NCI-H2081 treated with DMSO at 0.1 percent for 48 hours (cell line): ENCODE measurements around the gene RPUSD4.

Experiments used
- DNase-seq: peaks from one replicate; lab custom pipeline; 2025; lab: John Stamatoyannopoulos, UW

Gene RPUSD4

GRCh38 chr11:126181939-126182730 lies 29.3 kb downstream of the RPUSD4 start:
- no peak for DNase-seq

DNA sequence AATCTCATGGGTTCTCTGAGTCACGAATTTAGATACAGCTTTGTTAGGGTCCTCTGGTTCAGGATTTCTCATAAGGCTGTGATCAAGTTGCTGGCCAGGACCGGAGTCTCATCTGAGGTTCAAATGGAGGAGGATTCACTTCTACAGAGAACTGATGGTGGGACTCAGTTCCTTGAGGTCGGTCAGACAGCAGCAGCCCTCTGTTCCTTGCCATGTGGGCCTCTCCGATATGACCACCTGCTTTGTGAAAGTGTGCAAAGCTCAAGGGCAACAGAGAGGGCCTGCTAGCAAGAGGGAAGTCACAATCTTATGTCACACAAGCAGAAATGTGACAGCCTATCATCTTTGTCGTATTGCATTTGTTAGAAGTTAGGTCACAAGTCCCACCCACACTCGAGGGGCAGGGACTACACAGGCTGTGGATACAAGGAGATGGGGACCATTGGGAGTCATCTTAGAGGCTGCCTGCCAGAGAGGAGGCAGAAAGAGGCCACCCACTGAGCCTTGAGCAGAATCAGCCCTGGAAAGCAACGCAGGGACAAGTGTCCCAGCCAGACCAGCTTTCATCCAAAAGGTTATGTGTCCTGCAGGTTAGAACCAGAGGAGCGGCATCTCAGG lies 34.5 kb downstream of the RPUSD4 start:
- DNase-seq: no peak

DNA sequence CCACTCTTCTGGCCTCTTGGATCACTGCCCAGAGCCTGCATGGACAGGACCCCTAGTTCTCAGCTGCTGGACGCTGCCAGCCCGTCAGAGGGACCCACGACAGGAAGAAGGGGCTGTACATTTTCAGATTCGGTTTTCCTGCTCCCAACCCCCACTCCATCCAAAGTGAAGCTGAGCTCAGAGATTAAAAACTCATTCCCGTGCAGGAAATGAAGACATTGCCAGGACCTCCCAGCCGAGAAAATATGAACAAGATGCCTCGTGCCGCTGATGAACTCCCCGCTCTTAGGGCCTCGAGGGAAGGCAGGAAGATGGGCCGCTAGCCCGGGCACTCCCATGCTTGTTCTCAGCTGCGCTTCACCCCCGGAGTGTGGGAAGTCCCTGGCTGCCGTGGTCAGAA lies 36.1 kb downstream of the RPUSD4 start:
- DNase-seq: no peak

DNA sequence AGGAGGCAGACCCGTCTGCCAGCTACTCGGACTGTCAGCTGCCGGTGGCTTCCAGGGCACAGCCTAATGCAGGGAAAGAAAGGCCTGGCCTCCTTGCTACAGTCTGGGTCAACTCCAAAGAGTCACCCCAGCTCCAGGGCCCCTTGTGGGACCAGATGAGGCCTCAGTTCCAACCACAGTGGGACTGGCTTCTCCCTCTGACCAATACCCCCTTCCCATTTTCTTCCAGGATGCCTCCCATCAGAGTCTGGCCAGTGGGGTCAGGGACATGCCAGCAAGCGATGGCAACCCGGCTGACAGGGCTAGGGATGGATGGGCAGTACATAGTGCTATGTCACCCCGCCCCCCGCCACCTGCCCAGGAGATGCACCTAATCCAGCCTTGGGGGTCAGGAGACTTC lies 36.6 kb downstream of the RPUSD4 start:
- DNase-seq: no peak

GRCh38 chr11:126173257-126173656 lies 38.2 kb downstream of the RPUSD4 start:
- DNase-seq: no peak

DNA sequence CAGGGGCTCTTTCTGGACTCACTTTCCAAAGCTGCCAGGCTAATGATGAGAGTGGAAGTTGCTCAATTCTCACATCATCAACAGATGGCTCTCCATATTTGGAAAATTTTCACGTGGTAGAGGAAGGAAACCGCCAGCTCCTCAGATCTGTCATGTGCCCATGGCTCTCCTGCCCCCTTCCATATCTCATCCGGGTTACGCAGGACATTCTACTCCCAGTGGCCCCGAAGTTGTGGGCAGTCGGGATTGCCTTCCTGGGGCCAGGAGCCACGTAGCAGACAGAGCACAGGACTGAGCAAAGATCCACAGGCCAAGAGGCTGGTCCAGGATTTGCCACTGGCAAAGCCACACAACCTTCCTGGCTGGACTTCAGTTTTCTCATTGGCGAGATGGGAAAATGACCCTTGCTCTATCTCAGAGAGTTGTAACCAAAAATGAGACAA lies 38.8 kb downstream of the RPUSD4 start:
- DNase-seq: no peak

DNA sequence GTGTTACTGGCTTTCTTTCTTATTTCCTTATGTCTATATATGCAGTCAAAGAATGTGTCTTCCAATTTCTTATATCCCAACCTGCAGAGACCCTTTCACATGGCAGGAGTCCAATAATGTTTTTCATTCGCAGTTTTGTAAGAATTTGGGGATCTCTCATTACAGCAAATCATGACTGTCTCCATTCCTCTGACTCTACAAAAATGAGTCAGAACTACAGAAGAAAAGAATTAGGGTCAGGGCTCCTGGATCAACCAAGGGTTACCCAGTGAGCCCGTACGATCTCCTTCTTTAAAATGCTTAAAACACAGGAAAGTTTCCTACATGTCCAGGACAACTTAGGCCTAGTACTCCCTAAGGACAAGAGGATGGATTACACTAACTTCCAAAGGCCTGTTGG lies 42.2 kb downstream of the RPUSD4 start:
- DNase-seq: no peak

DNA sequence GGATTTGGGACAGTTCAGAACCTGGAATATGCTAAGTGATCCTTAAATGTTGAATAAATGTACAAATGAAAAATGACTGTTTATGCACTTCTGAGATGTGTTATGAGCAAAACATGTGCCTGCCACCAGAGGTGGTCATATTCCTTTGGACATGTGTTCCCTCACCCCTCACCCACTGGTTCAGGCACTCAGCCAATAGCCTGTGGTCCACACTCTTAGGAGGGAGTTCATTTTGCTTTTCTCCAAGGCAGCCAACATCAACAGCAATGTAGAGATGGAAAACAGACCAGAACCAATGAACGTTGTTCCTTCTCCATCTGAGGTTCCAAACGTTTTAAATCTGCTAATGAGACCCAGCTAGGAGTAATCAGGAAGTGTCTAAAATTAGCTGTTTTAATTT lies 44.0 kb downstream of the RPUSD4 start:
- DNase-seq: no peak

DNA sequence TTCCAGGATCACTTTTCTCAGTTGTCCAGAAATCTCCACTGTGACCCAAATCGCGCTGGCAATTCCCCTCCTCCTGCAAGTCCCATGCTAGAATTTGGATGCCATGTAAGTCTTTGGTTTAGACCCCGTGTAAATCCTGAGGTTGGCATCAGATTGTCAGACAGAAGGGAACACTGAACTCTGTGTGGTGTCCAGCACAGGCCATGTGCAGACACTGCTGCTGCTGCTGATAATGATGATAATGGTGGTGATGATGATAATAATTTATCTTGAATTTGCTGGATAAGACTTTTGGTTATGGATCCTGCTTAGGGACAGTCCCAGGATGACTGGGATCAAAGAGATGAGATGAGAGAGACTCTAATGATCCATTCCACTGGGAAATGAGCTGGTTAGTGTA lies 45.0 kb downstream of the RPUSD4 start:
- DNase-seq: no peak

DNA sequence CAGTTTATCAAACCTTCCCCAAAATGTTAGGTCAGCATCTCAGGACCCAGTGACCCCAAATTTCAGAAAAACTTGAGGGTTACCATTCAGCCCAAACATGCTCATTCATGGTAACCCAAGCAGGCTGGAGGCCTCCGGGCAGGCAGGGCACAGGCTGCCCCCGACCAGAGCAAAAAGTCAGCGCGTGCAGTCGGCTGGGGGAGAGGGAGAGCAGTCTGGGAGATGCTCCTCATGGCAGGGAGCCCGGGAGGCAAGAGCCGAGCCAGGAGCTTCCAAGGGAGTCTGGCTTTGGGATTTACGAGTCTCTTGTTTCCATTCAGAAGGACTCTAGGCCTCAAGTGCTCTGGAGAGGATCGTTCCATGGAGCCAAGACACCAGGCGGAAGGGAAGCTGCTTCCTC lies 45.7 kb downstream of the RPUSD4 start:
- no peak for DNase-seq

GRCh38 chr11:126165311-126165720 lies 46.1 kb downstream of the RPUSD4 start:
- DNase-seq: no peak

DNA sequence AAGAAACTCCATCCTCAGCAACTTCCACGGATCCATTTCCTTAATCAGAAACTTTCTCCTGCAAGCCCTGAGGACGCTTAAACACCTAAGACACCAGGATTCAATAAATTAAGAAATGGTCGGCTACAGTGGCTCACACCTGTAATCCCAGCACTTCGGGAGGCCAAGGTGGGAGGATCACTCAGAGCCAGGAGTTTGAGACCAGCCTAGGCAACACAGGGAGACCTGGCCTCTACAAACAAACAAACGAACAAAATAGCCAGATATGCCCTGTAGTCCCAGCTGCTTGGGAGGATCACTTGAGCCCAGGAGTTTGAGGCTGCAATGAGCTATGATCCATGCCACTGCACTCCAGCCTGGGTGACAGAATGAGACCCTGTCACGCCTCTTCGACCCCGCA lies 46.7 kb downstream of the RPUSD4 start:
- DNase-seq: no peak

- no peak for DNase-seq
These were observed 47.7 kb downstream of the RPUSD4 start for GRCh38 chr11:126163779-126164178.

GRCh38 chr11:126163074-126163700 lies 48.3 kb downstream of the RPUSD4 start:
- no peak for DNase-seq

- no peak for DNase-seq
These were observed 49.0 kb downstream of the RPUSD4 start for GRCh38 chr11:126162306-126163030.

DNA sequence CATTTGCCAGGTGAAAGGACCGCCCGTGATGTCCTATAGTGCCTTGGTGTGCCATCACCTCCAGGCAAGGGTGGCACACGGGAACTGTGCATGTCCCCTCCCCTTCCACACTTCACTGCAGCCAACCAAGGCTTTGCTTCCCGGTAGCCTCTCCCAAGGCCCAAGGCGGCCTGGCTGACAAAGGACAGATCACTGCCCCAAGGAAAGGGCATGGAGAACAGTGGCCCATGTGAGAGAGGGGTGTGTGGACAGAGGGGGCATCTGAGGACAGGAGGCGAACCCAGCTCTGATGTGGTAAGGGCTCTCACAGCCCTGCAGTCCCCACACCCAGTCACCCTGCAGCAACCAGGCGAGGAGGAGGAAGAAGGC lies 50.4 kb downstream of the RPUSD4 start:
- no peak for DNase-seq

DNA sequence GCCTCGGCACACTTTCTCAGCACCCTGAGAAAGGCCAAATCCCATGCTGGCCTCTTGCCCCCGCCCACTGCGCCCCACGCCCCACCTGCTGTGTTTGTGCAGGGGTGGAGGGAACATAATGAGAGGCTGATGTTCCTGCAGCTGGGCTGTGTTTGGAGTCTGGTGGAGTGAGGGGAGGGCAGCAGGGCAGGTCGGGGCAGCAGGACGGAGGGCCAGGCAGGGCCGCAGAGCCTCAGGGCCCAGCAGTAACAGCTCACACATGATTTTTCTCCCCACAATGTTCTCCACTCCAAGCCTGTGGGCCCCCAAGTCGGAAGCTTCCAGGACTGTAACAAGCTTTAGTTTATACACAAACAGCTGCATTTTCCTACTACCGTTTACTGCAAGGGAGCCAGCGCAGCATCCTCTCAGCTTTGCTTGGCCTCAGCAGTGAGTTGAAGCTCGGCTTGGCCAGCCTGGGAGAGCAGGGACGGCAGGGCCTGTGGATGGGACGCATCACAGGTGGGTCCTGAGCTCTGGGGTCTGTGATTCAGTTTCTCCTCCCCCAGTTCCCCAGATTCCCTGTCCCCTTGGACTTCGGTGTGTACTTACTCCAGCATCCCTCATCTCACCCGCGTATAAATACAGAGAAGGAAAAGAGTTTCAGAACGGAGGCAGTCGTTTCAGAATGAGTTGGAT lies 51.0 kb downstream of the RPUSD4 start:
- DNase-seq: no peak

DNA sequence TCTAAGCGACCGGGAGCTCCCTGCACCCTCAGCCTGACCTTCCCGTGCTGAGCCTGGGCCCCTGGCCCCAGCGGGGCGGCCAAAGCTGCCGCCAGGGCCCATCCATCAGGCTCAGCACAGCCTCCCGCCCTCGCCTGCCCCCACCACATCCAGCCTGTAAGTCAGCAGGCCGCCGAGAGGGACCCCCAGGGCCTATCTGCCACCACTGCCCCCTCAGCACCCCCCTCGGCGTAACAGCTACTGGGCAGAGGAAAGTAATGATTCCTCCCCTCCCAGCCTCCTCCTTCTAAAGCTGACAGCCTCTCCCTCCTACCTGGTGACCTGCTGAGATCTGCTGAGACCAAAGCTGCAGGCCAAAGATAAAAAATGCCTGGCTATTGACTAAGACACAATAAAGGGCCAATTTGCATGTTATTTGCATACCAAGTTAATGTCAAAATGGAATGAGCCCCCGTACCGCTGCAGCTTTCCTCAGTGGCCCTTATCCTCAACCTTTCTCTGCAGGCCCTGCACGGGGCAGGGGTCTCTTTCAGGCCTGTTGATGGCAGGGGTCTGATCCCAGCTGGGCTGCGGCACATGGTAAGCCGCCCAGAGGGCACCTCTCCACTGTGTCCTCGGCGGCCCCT lies 51.6 kb downstream of the RPUSD4 start:
- no peak for DNase-seq

- DNase-seq: no peak
These were observed 53.2 kb downstream of the RPUSD4 start for GRCh38 chr11:126158054-126158791.

DNA sequence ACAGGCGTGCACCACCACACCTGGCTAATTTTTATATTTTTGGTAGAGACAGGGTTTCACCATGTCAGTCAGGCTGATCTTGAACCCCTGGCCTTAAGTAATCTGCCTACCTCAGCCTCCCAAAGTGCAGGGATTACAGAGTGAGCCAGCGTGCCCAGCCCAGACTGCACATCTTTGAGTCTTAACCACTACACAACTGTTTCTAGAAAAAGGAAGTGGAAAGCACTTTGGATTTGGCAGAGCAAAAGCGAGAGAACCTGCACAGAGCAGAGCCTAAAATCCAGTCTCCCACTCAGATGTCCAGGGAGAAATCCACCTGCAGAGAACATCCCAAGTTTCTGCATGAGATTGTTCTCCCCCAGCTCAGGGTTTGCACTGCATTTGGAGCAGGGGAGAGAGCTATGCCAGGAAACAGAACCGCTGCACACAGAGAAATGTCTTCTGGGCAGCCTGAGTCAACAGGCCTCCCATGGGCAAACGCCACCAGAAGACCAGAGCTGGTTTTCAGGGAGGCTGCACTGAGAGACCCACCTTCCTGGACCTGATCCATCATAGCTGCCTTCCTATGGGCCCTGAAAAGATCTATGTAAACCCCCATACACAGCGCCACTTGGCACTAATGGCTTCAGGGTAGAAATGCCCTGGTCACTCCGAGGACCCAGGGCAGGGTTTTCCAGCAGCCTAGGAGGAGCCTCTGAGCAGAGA lies 54.0 kb downstream of the RPUSD4 start:
- no peak for DNase-seq
